Measurements from ENCODE around the gene MPDU1.

The MPDU1 gene

GRCh38 chr17:7561028-7561575 is 22.6 kb upstream of the MPDU1 start:
- peak; percentile 74 for DNase-seq

DNA sequence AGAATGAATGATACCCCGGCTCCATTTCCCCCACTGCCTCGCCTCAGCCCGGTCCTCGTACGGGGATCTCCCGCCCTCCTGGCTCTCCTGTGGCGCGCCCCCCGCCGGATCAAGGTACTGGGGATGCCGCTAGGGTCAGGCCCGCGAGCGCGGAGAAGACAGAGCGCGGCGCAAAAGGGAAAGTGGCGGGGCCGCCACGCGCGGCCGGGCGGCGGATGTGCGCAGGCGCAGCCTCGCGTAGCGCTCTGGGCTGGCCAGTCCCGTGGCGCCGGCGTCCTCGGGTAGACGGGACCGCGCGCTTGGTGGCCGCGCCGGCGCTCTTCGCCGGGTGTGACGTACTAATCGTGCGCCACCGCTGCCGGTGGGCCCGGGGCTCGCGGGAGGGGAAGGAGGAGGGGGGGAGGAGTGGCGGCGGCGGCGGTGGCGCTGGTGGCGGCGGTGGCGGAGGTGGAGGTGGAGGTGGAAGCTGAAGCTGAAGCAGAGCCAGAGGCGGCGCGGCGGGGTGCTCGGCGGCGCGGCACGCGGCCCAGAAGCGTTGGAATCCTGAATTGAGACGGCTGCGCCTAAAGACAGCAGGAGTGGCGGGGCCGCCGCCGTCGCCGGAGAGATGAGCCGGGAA is 22.0 kb upstream of the MPDU1 start, which contains the start of gene SENP3:
SENP3 (plus strand) TSS at position 331 of the 619 bp plus-strand sequence. CDS start 1,158 bp downstream, outside the sequence.
- DNase-seq = peak; percentile 88

- DNase-seq = no peak
These were observed 21.4 kb upstream of the MPDU1 start for GRCh38 chr17:7562208-7562605.

DNA sequence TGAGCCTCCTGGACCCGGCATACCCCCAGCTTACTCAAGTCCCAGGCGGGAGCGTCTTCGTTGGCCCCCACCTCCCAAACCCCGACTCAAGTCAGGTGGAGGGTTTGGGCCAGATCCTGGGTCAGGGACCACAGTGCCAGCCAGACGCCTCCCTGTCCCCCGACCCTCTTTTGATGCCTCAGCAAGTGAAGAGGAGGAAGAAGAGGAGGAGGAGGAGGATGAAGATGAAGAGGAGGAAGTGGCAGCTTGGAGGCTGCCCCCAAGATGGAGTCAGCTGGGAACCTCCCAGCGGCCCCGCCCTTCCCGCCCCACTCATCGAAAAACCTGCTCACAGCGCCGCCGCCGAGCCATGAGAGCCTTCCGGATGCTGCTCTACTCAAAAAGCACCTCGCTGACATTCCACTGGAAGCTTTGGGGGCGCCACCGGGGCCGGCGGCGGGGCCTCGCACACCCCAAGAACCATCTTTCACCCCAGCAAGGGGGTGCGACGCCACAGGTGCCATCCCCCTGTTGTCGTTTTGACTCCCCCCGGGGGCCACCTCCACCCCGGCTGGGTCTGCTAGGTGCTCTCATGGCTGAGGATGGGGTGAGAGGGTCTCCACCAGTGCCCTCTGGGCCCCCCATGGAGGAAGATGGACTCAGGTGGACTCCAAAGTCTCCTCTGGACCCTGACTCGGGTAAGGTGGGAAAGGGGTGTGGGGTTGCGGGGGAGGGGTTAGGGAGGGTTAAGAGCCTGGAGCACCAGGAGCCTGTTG is 20.4 kb upstream of the MPDU1 start:
- DNase-seq = no peak

GRCh38 chr17:7569571-7569970 is 14.1 kb upstream of the MPDU1 start:
- DNase-seq = no peak

DNA sequence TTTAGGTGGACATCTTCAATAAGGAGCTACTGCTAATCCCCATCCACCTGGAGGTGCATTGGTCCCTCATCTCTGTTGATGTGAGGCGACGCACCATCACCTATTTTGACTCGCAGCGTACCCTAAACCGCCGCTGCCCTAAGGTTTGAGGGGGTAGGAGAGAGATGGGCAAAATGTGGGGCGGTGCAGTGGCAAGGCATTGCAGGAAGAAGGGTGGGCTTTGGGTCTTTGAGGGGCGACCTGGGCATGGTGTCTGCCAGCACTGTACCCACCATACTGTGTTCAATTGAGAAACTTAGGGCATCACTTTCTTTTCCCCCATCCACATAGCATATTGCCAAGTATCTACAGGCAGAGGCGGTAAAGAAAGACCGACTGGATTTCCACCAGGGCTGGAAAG is 13.3 kb upstream of the MPDU1 start:
- DNase-seq = no peak

DNA sequence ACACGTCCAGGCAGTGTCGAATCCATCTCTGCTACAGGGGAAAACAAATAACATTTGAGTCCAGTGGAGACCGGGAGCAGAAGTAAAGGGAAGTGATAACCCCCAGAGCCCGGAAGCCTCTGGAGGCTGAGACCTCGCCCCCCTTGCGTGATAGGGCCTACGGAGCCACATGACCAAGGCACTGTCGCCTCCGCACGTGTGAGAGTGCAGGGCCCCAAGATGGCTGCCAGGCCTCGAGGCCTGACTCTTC is 11.4 kb upstream of the MPDU1 start:
- DNase-seq = no peak

DNA sequence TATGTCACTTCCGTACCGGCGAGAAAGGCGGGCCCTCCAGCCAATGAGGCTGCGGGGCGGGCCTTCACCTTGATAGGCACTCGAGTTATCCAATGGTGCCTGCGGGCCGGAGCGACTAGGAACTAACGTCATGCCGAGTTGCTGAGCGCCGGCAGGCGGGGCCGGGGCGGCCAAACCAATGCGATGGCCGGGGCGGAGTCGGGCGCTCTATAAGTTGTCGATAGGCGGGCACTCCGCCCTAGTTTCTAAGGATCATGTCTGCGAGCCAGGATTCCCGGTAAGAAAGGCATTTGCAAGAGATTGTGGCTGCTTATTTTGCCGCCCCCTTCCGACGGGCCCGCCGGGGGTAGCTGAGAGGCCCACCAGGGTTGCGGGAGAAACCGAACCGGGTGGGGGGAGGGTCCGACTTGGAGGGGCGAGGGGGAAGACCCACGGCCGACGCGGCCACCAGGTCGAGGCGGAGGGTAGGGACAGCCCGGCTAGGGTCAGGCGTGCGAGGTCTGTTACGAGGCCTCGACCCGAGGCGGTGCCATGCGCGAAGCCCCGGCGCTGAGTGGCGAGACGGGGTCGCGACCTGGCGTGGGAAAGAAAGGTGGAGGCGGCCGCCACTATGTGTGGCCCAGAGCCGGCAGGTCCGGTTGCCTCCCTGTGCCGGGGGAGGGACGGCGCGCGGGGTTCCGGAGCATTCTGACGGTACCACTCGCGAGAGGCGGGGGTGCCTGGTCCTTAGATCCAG is 10.9 kb upstream of the MPDU1 start:
- peak; percentile 97 for DNase-seq

- peak; percentile 76 for DNase-seq
These were observed 10.2 kb upstream of the MPDU1 start for GRCh38 chr17:7573324-7574080.

GRCh38 chr17:7574176-7574953 is 9.3 kb upstream of the MPDU1 start:
- no peak for DNase-seq

GRCh38 chr17:7575481-7575883 is 8.2 kb upstream of the MPDU1 start:
- DNase-seq = no peak

- no peak for DNase-seq
These were observed 7.7 kb upstream of the MPDU1 start for GRCh38 chr17:7575959-7576358.

DNA sequence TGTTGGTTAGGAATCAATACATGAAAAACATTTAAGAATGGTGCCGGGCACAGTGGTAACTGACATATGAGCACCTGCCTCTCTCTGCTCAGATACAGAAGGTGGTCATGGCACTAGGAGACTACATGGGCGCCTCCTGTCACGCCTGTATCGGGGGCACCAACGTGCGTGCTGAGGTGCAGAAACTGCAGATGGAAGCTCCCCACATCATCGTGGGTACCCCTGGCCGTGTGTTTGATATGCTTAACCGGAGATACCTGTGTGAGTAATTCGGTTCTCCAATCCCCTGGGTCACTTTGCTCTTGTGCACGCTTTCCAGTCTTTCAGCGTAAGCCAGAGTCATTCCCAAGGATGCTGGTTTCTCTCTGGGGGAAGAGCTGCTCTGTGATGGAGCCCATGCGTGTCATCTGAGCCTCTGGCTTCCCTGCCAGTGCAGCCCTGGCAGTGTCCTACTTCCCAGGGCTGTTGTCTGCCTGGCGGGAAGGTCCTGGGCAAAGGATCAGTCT is 7.2 kb upstream of the MPDU1 start:
- no peak for DNase-seq

GRCh38 chr17:7577327-7578199 is 6.1 kb upstream of the MPDU1 start:
- no peak for DNase-seq

DNA sequence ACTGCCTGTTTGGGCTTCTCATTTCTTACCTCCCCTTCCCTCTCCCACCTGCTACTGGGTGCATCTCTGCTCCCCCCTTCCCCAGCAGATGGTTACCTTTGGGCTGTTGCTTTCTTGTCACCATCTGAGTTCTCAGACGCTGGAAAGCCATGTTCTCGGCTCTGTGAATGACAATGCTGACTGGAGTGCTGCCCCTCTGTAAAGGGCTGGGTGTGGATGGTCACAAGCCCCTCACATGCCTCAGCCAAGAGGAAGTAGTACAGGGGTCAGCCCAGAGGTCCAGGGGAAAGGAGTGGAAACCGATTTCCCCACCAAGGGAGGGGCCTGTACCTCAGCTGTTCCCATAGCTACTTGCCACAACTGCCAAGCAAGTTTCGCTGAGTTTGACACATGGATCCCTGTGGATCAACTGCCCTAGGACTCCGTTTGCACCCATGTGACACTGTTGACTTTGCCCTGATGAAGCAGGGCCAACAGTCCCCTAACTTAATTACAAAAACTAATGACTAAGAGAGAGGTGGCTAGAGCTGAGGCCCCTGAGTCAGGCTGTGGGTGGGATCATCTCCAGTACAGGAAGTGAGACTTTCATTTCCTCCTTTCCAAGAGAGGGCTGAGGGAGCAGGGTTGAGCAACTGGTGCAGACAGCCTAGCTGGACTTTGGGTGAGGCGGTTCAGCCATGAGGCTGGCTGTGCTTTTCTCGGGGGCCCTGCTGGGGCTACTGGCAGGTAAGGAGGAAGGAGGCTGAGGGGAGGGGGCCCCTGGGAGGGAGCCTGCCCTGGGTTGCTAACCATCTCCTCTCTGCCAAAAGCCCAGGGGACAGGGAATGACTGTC is 4.4 kb upstream of the MPDU1 start, which contains the start of gene CD68:
CD68 (plus strand) TSS at position 638 of the 833 bp plus-strand sequence; CDS start at position 678, 40 bp downstream.
- no peak for DNase-seq

DNA sequence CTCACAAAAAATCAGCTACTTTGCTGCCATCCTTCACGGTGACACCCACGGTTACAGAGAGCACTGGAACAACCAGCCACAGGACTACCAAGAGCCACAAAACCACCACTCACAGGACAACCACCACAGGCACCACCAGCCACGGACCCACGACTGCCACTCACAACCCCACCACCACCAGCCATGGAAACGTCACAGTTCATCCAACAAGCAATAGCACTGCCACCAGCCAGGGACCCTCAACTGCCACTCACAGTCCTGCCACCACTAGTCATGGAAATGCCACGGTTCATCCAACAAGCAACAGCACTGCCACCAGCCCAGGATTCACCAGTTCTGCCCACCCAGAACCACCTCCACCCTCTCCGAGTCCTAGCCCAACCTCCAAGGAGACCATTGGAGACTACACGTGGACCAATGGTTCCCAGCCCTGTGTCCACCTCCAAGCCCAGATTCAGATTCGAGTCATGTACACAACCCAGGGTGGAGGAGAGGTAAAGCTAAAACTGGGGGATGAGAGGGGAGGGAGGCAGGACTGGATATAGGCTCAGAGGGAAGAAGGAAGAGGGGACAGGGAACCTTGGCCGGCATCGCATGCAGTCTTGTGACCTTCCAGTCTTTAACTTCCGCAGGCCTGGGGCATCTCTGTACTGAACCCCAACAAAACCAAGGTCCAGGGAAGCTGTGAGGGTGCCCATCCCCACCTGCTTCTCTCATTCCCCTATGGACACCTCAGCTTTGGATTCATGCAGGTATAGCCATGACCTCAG is 3.6 kb upstream of the MPDU1 start:
- DNase-seq = no peak

DNA sequence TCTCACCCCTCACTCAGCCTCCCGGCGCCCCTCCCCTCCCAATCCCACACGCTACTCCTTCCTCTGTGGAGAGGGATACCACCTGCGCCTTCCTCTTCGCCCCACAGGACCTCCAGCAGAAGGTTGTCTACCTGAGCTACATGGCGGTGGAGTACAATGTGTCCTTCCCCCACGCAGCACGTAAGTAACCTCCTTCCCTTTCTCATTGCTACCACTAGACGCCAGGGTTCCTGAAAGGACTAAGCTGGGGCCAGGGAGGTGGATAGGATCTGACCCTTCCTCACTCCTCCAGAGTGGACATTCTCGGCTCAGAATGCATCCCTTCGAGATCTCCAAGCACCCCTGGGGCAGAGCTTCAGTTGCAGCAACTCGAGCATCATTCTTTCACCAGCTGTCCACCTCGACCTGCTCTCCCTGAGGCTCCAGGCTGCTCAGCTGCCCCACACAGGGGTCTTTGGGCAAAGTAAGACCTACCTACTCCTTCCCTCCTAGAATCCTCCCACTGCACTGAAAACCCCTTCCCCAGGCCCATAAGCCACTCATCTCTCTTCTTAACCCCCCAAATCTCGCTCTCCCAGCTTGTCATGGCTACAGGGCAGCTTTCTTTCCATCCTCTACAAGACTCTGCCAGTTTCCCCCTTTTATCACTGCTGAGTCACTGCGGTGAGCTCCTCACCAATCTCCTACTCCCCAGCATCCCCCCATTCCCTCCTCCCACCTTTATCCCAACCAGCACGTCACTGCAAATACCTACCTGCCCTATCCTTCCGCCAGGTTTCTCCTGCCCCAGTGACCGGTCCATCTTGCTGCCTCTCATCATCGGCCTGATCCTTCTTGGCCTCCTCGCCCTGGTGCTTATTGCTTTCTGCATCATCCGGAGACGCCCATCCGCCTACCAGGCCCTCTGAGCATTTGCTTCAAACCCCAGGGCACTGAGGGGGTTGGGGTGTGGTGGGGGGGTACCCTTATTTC is 2.8 kb upstream of the MPDU1 start:
- no peak for DNase-seq

Measured in NCI-H345 (cell line).